HG03196 (cell line): ENCODE results near the gene TYRP1.
"Not testable (repeated sequence)": the region's sequence is repeated elsewhere in the genome, so short reads cannot be mapped to it uniquely, and the experiment has no call there.

ENCODE experiments used
- ATAC-seq: cut with Tn5 transposase; IDR thresholded peaks from one replicate; pipeline ENCODE4 v1.9.1; 2021; ENCODE audit not compliant: unreplicated experiment

Gene TYRP1, protein sequence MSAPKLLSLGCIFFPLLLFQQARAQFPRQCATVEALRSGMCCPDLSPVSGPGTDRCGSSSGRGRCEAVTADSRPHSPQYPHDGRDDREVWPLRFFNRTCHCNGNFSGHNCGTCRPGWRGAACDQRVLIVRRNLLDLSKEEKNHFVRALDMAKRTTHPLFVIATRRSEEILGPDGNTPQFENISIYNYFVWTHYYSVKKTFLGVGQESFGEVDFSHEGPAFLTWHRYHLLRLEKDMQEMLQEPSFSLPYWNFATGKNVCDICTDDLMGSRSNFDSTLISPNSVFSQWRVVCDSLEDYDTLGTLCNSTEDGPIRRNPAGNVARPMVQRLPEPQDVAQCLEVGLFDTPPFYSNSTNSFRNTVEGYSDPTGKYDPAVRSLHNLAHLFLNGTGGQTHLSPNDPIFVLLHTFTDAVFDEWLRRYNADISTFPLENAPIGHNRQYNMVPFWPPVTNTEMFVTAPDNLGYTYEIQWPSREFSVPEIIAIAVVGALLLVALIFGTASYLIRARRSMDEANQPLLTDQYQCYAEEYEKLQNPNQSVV

DNA sequence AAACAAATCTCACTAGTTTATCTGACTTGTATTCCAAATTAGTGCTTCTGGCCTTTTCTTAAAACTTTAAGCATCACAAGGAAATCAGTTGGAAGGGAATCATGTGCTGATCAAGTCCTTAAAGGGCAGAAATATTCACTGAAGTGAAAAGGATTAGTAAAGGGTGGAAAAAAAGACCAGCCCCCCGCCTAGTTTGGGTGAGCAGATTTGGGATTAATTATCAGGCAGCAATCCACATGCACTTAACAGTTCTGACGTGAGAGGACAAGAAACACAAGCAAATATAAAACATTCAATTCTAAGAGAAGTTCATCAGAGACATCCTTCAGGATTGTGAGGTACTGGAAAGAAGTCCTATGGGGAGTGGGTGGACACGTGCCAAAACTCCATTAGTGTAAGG, at the start of gene TYRP1:
TYRP1 (plus strand) TSS at position 245 of the 400 bp plus-strand sequence. CDS start 612 bp downstream, outside the sequence.
- ATAC-seq = no peak

DNA sequence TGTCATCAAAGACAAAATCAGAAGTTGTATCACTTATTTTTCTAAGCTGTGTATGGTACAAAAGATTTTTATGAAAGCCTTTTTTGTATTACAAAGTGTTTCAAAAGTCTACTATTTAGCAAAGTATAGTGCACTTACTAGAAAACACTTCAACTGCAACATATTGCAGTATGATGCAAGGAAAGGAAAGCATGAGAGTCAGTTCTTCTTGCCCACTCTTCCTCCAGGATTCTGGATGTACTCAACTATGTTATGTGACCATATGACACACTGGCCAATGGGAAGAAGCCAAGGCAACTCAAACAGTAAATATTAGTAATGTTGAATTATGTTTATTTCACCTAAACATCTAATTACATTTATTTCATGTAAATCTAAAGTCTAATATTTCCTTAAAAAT, 49.5 kb upstream of the TYRP1 start:
- ATAC-seq = no peak

DNA sequence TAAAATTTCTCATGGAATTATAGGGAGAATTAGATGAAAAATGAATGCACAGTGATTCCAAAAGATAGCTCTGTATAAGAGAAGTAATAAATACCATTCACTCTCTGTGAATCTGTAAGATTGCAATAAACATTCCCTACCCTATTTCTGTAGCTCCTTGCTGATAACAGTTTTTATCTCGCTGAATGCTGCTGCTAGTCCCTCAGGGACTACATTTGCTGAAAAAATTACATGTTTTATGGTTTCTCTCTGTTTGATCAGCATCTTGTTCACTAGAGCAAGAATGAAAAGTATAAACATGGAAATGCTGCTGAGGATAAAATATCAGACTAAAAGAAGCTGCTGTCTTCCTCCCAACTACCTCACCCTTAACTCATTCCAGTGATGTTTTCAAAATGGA, 44.3 kb upstream of the TYRP1 start:
- ATAC-seq = no peak

DNA sequence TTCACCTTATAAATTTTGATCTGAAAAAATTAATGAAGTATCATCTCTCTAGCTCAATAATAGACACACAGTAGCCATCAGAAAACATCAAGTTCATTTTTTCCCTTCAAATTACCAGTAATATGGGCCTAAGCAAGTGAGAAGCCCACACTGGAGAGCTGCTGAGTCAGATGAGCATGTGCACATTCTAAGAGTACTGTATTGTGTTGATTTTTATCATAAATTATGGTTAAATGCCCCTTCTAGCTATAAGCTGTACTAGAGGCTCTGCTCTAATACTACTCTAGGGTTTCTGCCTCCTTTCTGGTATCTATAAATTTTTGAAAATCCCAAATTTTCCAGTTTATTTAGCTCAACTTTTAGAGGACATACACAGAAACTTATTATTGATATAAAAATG, 42.1 kb upstream of the TYRP1 start:
- no peak for ATAC-seq

DNA sequence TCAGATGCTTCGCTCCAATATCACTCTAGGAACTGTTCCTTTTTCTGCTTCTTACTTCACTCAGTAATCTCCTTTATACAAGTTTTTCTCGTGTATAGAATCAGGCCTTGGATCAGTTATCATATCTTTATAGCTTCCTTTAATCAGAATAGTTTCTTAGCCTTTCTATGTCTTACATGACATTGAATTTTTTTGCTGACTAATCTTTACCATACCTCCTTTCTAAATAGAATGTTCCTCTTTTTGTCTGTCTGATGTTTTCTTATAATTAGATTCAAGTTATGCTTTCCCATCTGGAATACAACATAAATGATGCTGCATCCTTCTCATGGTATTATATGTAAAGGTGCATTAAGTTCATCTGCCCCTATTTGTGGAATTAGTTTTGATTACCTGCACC, 40.2 kb upstream of the TYRP1 start:
- no peak for ATAC-seq

DNA sequence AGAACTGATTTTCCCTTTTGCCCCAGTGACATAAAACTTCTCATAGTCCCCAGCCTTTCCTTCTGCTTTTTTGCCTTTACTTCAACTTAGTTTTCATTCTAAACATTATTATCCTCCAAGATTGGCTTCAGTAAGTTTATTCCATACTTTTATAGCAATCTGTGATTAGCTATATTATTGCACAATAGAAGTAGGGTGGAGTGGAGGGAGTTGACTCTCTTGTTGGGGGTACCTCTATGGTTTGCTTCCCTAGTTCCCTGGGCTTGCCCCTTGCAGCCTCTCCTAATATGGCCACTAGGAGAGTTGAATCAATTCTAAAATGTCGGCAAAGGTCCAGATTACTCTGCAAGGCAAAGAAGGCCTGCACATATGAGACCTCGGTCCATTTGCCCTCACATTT, 36.4 kb upstream of the TYRP1 start:
- no peak for ATAC-seq

DNA sequence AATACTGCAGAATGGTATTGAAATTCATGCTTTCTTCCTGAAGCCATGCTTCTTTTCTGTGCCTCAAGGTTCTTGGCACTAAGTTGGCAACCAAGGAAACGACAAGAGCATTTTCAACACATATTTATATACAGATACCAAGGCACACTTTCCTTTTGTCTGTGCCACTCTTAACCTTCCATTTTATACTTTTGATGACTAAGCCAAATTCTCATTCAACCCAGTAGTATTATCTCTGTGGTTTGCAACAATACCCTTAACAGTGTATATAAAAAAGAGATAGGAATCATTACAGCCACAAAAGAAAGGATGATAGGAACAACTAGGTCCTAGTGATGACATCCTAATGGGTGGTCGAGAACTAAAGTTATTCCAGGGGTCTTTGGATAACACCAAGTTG, 36.0 kb upstream of the TYRP1 start:
- no peak for ATAC-seq

DNA sequence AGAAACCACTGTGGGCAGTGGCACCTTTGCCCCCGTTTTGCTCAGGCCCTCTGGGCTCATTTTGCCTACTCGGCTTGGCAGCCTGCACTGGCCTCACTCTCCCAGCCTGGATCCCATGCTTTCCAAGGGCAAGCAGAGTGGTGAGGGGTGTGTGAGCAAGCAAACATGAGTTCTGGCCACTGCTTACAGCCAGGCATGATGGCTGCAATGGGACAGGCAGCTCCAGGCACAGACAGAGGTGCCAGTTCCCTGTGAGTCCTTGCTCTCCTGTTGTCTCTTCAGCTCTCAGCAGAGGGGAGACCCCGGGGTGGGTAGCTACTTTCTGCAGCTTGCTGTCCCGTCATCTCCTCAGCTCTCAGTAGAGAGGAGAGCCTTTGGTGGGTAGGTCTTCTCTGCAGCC, 35.2 kb upstream of the TYRP1 start:
- ATAC-seq = no peak

DNA sequence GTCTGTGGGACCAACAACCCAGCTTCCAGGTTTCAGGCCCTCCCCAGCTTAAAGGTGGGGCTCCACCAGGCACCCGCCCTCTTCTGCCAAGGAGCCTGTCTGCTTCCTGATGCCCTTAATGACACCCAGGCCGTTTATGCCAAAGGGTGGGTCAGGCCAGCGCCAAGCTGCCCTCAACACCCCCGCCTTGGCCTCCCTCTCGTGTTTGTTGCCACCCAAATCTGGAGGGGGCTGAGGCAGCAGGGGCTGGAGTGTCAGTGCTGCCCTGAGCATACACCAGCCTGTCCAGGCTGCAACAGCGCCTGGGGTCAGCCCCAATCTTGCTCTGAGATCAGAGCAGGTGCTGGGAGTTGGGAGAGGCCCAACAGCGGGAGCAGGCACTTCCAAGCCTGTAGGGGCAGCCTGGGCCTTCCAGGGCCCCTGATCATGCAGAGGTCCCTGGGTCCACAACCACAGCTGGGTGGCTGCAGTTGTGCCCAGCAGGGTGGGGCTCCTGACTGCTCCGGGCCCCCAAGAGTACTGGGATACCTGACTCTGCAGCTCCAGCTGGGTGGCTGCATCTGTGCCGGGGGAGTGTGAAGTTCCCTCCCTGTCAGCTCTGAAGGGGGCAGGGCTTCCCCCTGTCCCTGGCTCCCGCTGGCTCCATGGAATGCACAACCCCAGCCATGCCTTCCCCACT, 34.5 kb upstream of the TYRP1 start:
- no peak for ATAC-seq

DNA sequence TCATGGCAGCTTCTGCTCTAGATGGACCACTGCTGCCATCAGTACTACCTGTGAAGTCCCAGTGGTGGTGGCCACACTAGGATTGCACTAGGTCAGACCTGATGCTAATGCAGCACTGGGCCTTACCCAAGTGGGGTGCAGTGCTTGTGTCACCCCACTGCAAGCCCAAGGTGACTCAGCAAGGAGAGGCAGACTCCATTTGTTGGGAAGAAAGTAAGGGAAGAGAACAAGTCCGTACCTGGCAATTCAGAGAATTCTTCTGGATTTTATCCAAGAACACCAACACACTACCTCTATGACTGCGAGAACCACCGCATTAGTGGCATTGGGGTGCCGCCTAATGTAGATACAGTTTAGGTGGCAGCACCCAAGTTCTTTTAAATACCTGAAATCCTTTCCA, 34.0 kb upstream of the TYRP1 start:
- no peak for ATAC-seq

DNA sequence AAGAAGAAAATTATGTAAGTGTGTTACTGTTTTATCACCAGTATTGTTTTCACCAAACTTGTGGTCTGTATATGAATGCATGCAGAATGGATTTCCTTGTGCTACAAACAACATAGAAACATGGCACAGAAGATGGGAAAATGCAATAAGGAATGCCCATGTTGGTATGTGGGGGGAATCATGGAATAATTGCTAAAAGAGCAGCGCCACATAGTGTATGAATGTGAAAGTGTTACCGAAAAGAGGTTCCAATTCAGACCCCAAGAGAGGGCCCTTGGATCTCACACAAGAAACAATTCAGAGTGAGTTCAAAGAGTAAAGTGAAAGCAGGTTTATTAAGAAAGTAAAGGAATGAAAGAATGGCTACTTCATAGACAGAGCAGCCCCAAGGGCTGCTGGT, 26.4 kb upstream of the TYRP1 start:
- ATAC-seq = no peak

DNA sequence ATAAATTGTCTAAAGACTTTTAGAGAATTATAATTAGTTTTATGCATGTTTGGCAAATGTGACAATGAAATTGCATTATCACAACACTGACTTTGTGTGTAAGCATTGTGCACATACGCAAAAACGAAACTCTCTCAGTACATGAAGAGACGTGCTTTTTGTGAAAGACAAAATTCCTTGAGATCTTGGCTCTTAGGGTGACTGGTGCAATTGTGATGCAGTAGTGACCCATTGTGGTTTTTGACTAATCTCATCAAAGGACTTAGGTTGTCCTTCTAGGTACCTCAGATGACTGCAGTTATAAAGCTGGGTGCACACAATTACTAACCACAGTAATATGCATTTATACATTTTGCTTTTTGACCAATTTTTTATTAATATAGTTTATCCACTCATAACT, 25.3 kb upstream of the TYRP1 start:
- ATAC-seq = no peak

DNA sequence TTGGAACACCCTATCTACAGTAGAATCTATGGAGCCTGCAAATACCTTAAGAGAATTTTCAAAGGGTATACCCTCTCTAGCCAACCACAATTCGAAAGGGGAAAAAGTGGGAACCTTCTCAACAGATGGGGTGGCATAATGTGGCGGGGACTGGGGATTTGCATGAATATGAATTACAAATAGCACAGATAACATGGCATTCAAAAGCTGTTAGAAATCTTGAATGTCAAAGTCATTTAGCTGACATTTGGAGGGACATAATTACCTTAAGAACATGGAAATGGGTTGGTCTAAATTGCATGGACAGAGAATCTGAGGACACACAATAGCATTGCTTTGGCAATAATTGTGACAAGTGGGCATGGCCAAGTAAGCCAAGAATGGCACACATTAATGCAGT, 23.2 kb upstream of the TYRP1 start:
- no peak for ATAC-seq

DNA sequence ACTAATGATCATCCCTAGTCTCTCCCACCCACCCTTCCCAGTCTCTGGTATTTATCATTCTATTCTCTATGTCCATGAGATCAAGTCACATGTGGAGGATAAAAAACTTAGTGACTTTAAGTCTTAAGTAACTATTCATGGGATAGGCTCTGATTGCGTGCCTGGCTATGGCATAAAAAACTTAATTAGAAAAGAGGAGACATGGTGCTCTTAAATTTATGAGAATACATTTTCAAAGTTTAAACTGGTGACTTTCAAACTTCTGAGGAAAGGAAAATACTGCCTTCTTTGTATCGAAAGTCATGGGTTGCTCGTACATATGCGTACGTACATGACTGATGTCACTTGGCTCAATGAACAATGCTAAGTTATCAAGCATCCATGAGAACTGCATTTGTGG, 18.2 kb upstream of the TYRP1 start:
- no peak for ATAC-seq

DNA sequence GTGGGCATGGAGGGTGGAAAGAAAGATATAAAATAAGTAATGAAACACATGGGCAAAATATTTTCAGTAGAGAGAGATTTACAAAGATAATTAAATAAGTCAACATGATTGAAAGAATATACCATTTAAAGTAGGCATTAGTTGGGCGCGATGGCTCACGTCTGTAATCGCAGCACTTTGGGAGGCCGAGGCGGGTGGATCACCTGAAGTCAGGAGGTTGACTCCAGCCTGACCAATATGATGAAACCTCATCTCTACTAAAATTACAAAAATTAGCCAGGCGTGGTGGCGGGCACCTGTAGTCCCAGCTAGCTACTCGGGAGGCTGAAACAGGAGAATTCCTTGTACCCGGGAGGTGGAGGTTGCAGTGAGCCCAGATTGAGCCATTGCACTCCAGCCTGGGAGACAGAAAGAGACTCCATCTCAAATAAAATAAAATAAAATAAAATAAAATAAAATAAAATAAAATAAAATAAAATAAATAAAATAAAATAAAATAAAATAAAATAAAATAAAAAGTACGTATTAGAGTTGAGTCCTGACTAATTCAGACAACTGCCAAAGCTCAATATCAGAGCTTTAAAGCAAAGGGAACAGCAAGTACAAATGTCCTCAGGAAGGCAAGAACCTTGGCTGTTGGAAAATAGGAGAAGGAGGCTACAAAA, 15.6 kb upstream of the TYRP1 start:
- not testable (repeated sequence) for ATAC-seq

DNA sequence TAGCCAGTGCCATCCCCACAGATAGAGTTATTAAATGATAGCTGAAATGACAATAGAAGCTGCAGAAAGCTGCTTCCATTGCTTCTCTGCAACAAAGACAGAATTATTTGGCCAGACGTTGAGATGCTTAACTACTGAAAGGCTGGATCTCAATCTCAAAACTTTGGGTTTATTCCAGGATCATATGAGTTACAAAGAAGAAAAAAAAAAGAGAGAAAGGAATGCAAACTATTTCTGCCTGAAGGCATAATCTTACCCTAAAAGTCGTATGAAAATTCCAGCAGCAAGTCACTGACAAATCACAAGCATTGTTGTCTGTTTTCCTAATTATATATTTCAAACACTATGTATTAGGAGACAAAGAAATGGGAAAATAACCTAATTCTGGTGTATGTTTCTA, 12.8 kb upstream of the TYRP1 start:
- no peak for ATAC-seq

DNA sequence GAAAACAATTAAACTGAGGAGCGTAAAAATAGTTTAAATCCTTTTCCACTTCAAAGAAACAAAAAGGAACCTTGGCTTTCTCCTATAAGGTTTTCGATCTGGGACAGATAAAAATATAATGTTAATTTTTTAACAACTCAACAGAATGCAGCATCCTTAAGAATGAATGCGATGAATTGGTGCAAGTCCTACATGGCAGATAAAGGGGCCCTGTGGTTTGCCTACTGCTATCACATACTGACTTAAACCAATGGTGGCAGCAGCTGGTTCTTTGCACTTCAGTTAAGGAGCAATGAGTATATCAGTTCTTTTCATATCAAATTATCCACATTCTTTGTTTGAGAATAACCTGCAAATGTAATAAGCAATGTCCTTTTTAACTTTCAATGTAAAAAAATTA, 12.4 kb upstream of the TYRP1 start:
- ATAC-seq = no peak

DNA sequence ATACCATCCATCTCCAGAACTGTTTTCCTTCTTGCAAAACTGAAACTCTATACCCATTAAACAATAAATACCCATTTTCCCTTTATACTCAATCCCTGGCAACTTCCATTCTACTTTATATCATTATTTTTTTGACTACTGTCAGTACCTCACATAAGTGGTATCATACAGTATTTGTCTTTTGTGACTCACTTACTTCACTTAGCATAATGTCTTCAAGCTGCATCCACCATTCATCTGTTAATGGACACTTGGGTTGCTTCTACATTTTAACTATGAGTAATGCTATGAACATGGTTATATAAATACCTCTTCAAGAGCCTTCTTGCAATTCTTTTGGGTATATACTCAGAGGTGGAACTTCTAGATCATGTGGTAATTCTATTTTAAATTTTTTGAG, 11.6 kb upstream of the TYRP1 start:
- no peak for ATAC-seq

DNA sequence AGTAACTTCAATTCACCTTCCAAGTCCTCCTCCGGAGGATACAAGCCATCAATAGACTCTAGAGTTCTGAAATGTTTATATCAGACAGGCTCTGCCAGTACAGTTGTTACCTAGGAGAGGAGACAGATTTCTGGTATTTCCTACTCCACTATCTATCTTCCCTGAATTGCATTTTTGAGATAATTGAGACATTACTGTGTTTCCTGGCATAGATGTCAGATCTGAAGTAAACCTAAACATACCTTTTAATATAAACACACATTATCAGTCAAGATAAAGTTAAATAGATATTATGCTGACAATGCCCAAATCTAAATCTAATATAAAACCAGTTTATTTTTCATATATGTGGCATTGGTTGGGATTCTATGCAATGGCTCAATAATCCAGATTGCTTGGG, 8.2 kb upstream of the TYRP1 start:
- ATAC-seq = no peak

DNA sequence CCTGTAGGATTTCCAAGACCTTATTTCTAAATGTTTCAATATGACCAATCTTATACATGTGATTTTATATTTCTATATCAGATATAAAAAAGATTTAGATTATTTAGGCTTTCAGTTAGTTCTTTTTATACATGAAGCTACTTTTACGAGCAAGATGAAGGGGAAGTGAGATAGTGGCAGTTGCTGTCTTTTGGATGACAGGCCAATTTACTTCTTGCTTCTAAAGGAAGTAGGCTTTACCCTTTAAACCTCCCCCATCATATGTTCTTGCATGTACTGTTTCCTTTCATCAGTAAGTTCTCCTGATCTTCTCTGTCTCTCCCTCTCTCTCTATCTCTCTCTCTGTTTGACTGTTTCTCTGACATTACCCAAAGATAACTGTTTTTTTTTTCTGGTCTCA, 4.0 kb upstream of the TYRP1 start:
- no peak for ATAC-seq

DNA sequence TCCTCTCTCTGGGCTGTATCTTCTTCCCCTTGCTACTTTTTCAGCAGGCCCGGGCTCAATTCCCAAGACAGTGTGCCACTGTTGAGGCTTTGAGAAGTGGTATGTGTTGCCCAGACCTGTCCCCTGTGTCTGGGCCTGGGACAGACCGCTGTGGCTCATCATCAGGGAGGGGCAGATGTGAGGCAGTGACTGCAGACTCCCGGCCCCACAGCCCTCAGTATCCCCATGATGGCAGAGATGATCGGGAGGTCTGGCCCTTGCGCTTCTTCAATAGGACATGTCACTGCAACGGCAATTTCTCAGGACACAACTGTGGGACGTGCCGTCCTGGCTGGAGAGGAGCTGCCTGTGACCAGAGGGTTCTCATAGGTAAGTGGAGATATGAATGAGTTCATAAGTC, 828 bp downstream of the TYRP1 start:
- no peak for ATAC-seq

DNA sequence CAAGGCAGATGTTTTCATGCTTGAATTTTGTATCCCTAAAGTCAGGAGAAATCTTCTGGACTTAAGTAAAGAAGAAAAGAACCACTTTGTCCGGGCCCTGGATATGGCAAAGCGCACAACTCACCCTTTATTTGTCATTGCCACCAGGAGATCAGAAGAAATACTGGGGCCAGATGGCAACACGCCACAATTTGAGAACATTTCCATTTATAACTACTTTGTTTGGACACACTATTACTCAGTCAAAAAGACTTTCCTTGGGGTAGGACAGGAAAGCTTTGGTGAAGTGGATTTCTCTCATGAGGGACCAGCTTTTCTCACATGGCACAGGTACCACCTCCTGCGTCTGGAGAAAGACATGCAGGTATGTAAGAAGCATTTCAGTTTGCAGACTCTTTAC, 2.3 kb downstream of the TYRP1 start:
- no peak for ATAC-seq
